ENCODE results near the gene RPH3AL.
A peak's percentile ranks its signal among the peaks of the same experiment; 100 is the strongest.
"Not testable (repeated sequence)": the region's sequence is repeated elsewhere in the genome, so short reads cannot be mapped to it uniquely, and the experiment has no call there.

RPH3AL gene

DNA sequence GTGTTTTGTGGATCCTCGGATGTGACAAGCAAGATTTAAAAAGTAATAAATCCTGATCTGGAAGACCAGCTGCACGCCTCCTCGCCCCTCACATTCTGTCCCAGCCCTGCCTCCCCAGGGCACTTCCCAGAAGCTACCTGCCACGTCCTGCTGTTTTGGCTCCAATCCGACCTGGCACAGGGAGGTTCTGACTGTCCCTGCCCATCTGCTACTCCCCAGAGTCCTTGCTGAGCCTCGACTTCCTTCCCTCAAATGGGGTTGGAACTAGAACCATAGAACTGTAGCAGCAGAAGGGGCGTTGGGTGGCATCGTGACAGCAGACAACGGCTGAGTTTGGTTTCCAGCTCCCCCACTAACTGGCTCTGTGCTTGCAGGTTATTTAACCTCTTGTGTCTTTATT lies 71.7 kb downstream of the RPH3AL start:
- no peak for DNase-seq

GRCh38 chr17:280216-280615 lies 72.4 kb downstream of the RPH3AL start:
- no peak for DNase-seq

DNA sequence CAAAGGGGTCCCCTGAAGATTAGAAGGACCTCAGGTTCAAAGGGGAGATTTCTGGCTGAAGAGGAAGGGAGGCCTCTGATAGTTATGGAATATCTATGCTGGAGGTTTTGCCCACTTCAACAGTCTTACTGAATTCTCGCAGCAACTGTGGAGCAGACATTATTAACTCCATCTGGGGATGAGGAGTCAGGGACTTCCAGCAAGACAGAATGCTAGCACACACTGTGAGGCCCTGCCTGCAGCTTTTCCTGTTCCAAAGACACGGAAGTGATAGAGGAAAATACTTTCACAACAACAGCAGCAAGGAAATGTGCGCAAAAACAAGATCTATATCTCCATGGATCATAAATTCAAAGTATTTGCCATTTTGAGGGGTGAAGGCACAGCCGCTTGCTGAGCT lies 72.8 kb downstream of the RPH3AL start:
- DNase-seq: no peak

- no peak for DNase-seq
Measured at GRCh38 chr17:279331-279730, 73.3 kb downstream of the RPH3AL start.

DNA sequence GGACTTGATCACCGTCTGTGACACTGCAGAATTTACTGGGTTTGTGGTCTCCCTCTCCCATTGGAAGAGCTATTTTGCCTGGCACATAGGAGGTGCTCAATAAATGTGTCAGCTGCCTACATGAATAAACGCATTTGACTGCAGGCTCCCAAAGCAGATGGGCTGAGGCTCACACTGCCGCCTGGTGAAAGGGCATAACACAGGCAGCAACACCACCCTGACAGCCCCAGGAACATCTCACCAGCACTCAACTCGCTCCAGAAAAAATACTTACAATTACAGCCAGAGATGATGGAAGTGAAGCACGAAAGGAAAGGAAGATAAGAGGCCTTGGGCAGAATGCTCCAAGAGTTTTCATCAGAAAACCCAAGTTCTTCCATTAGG lies 73.9 kb downstream of the RPH3AL start:
- no peak for DNase-seq

DNA sequence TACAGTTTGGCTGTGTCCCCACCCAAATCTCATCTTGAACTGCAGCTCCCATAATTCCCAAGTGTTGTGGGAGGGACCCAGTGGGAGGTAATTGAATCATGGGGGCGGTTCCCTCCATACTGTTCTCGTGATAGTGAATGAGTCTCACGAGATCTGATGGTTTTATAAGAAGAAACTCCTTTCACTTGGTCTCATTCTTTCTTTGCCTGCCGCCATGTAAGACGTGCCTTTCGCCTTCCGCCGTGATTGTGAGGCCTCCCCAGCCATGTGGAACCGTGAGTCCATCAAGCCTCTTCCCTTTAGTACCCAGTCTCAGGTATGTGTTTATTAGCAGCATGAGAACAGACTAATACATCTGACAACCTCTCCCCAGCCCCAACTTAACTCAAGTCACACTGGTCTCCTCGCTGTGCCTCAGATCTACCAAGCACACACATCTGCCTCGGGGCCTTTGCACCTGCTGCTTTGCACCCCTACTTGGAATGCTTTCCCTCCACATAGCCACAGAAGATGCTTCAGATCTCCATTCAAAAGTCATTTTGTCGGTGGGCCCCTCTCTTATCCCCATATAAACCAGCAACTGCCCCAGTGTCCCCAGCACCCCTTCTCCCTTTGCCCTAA lies 74.4 kb downstream of the RPH3AL start:
- no peak for DNase-seq

DNA sequence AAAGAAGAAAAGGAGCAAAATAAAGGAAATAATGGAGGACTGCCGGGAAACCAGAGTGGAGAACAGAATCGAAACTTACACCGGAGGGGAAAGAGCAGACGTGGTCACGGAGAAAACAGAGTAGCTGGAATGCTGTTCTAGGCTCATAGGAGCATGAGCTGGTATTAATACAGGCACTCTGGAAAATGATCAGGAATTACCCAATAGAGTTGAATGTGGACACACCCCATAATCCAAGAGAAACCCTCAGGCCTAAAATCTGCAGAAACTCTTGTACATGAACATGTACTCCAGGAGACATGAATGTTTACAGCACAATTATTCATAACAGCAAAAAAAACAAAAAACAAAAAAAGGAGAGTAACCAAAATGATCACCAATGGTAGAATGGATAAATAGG lies 77.7 kb downstream of the RPH3AL start:
- DNase-seq: no peak

DNA sequence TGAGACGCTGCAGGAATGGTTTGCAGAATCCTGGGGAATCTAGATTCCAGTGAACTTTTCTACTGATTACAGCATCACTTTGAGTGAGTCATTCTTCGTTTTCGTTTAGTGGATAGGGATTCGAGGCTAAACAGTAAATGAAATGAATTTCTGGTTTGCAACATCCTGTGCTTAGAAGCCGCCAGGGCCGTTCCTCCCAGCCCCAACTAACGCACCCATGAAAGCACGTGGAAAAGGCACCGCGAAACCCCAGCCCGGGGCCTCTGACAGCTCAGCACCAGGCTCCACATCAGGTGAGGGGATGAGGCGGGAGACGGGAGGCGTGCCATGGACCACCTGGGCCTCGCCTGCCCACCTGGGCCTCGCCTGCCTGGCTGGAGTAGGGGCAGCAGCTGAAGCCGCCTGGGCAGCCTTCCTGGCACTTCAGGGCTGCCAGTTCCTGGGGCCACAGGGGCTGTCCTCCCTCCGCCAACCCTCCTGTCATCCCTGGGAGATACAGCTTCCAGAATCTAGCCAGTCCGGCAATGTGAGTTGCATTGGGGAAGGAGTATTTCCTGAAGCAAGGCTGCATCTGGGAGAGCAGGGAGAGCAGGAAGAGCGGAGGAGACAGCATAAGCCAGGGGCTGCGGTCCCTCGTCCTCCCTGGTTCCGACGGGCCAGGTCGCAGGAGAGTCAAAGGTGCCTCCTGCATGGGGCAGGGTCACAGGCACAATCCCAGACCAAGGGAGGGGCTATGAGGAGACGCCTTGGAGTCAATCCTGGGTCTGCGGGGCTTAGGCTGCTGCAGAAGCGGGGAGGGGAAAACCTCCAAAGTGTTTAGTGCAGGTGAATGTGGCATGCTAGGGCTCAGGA lies 78.4 kb downstream of the RPH3AL start:
- DNase-seq: no peak

DNA sequence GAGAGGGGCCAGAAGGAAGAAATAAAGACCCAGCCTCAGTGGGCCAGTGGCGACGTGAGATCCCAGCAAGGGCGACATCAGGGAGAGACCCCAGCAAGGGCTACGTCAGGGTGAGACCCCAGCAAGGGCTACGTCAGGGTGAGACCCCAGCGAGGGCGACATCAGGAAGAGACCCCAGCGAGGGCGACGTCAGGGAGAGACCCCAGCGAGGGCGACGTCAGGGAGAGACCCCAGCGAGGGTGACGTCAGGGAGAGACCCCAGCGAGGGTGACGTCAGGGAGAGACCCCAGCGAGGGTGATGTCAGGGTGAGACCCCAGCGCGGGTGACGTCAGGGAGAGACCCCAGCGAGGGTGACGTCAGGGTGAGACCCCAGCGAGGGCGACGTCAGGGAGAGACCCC lies 79.8 kb downstream of the RPH3AL start:
- not testable (repeated sequence) for DNase-seq

- DNase-seq: not testable (repeated sequence)
Measured at GRCh38 chr17:271928-272623, 80.5 kb downstream of the RPH3AL start.

DNA sequence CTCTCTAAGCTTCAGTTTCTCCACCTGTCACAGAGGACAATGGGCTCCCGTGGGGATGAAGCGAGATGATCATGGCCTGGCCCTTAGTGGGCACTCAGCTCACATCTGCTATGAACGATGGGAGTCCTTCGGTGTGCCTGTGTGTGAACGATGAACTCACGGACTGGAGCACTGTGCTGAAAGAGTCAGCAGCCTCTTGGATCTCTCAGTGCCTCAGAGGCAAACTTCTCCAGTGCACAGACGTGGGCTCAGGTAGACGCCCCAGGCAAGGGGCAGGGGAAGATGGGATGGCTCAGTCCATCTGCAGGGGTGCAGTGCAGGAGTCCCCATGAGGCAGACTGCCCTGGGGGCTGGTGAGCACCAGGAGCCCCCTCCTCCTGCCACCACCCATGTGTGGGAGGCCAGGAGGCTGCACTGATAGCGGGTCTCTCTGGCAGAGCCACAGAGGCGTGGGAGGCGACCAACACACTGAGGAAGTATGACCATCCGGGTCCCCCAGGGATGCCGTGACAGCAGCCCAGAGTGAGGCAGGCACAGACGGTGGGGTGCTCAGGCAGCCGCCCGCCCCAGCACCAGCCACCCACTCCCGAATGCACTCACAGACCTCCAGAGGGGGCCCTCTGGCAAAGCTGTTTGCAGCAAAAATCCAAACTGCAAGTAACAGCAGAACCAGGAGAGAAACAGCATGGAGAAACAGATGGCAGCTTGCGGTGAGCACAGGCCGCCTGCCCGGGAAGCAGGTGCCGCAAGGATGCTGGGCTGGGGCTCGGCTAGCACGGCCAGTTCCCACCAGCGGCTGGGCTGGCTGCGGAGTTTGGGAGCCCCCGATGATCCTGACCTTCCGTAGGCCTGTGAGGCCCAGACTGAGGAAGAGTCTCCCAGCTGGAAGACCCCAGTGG lies 82.7 kb downstream of the RPH3AL start:
- no peak for DNase-seq

GRCh38 chr17:266701-267667 lies 85.6 kb downstream of the RPH3AL start:
- peak; percentile 78 for DNase-seq

- no peak for DNase-seq
Measured at GRCh38 chr17:266219-266618, 86.4 kb downstream of the RPH3AL start.

DNA sequence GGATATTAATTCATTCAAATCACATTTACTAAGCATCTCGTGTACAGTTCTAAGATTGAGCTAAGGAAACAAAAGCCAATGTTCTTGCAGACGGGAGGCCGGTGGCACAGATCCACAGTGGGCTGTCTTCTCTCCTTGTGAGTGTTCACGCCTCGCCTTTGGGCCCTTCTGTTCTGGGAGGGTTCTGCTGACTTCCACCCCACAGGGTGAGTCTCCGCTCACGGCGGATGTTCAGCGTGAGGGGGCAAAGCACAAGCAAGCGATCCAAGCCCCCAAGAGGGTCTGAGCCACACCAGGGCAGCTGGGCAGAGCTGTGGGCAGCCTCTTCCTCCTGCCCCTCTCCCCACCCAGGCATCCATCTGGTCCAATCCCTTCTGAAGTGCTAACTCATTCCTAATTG lies 86.9 kb downstream of the RPH3AL start:
- no peak for DNase-seq

GRCh38 chr17:263773-264172 lies 88.8 kb downstream of the RPH3AL start:
- DNase-seq: no peak

GRCh38 chr17:263271-263670 lies 89.3 kb downstream of the RPH3AL start:
- DNase-seq: no peak

DNA sequence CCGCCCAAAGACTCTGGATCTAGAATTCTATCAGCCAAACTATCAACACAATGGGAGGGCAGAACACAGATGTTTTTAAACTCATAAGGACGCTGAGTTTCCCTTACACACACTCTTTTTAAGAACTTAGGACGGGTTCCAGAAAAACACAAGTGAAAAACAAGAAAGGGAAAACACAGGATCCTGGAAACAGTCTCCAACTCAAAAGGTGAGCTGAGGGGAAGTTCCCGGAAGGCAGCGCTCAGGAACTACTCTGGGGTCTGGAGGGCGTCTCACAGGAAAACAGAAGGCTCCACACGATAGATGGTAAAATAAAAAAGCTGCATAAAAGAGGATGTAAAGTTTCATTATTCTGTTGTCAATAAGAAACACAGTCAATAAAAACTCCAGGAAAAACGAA lies 91.0 kb downstream of the RPH3AL start:
- DNase-seq: no peak

GRCh38 chr17:260944-261343 lies 91.7 kb downstream of the RPH3AL start:
- DNase-seq: no peak

DNA sequence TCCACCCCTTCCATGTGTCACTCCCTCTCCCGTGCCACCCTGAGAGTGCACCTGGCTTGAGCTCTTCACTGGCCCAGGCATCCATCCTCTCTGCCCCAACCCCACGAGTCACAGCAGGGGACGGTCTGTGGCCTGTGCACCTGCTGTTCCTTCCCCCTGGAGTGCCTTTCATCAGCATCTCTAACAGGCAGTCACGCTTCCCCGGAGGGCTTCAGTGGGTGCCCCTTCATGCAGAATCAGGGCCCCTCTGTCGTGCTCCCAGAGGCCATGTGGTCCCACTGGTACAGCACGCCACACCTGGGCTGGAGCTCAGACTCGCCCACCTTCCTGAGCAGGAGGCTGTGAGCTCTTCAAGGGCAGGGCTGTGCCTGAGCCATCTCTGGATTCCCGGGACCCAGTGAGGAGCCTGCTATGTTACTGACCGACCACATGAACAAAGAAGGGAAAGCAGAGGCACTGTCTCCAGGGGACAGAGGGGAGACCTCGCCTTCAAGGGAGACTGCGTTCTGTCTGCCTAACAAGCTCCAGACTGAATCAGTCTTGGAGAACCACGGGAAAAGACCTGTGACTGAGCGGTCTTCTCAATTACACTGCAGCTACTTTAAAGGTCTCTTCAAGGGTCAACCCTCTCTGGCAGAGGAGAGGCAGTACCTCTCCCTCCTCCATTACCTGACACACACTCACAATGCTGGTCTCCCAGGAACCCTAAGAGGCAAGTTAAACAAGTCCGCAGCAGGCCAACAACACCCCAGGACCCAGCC lies 92.4 kb downstream of the RPH3AL start:
- DNase-seq: no peak

DNA sequence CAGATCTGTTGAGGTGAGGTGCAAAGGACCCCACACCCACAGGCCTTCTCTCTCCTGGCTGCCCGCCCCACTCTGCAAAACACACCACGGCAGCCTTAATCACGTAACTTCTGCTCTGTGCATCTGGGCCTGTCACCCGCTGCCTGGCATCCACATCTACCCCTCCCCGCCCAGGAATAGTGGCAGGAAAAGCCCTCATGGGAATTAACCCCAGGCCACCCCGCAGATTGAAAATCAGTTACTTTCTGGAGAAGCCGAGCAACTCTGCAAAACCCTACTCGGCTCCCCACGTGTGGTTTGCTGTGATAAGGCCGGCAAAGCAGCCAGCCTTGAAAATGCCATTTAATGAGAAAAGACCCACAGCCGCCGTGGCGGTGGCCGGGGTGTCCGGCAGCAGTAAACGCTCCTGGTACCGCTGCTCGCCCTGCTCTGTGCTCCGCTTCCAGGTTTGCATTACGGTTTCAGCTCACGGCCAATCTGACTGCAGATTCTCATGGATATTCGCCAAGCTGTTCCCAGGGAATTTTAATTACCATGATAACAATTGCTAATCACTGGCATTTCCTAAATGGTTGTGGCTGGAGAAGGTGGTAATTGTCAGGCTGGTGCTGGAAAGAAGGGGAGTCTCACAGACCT lies 93.1 kb downstream of the RPH3AL start:
- peak; percentile 51 for DNase-seq

Data from retina (tissue), 1 donor.